ENCODE data around the gene NRAP.

The NRAP gene

DNA sequence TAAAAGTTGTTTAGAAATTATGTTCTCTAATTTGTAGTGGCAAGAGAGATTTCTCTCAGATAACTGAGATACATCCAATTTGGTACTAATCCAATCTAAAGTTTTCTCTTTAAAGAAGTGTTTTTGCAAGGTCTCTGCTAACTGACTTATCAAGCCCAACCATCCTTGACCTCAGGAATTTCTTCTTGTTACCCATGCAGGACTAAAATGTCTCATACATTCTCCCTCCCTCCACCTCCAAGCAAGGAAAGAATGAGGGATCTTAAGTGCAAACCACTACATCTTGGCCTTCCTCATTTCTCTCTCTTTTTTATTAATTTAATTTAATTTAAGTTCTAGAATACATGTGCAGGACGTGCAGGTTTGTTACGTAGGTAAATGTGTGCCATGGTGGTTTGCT lies 12.8 kb downstream of the NRAP start:
- Histone ChIP-seq H2BK5ac (ENCODE audit: low read depth, low read length, poor library complexity, severe bottlenecking) (no peak overlapping the region), H4K8ac (ENCODE audit: low read length) (no peak overlapping the region), H3K79me1 (replicated peaks; ENCODE audit: low read length, poor library complexity, severe bottlenecking) (no peaks in the 10 kb centered on the region), H3K27ac (ENCODE audit: low read length, poor library complexity, severe bottlenecking) (no peak overlapping the region), H3K14ac (ENCODE audit: low read length in 2 of 2) (no peak overlapping the region), H3K9me3 (ENCODE audit: control insufficient read depth, low read length) (no peaks in the 10 kb centered on the region), H2AFZ (ENCODE audit: low read depth, low read length) (no peak overlapping the region), H3K4ac (ENCODE audit: low read depth in 1 of 2, low read length in 2 of 2) (no peak overlapping the region), H3K9ac (ENCODE audit: low read length) (no peak overlapping the region), H2BK12ac (ENCODE audit: low read length in 2 of 2) (no peak overlapping the region), H3K23ac (ENCODE audit: low read length in 2 of 2) (no peak overlapping the region), H2AK5ac (ENCODE audit: low read length, severe bottlenecking) (no peak overlapping the region), H3K36me3 (ENCODE audit: control insufficient read depth in 1 of 2, insufficient read depth in 2 of 2, low read depth in 1 of 2, low read length in 2 of 2) (no peaks in the 10 kb centered on the region), H2BK120ac (ENCODE audit: low read depth, low read length) (no peak overlapping the region), H2BK15ac (ENCODE audit: low read depth, poor library complexity, severe bottlenecking) (no peak overlapping the region), H3K27me3 (ENCODE audit: control insufficient read depth in 1 of 2, insufficient read depth in 1 of 2, low read length in 2 of 2) (peaks cover 4 to 8% of the 10 kb centered on the region in 2 experiments), H3K18ac (ENCODE audit: low read depth in 1 of 2, low read length in 2 of 2) (no peak overlapping the region), H3K4me1 (ENCODE audit: control insufficient read depth, insufficient read depth, low read depth, low read length) (no peaks in the 10 kb centered on the region), H4K91ac (ENCODE audit: low read length) (no peak overlapping the region), H3K4me2 (ENCODE audit: low read length, poor library complexity, severe bottlenecking) (no peak overlapping the region), H3K4me3 (ENCODE audit: insufficient read depth in 1 of 2, low read depth in 1 of 2, low read length in 2 of 2) (no peak overlapping the region)
- DNase-seq, result no peak
- 100% methylated on average over 2 of the region's 2 CpGs for WGBS

- no peak overlapping the region for H3K9ac ChIP-seq (ENCODE audit: low read length)
- no peak overlapping the region for H3K14ac ChIP-seq (ENCODE audit: low read length in 2 of 2)
- peaks cover 4 to 8% of the 10 kb centered on the region in 2 experiments for H3K27me3 ChIP-seq (ENCODE audit: control insufficient read depth in 1 of 2, insufficient read depth in 1 of 2, low read length in 2 of 2)
- no peak overlapping the region for H2BK15ac ChIP-seq (ENCODE audit: low read depth, poor library complexity, severe bottlenecking)
- no peak overlapping the region for H3K18ac ChIP-seq (ENCODE audit: low read depth in 1 of 2, low read length in 2 of 2)
- no peak overlapping the region for H2AK5ac ChIP-seq (ENCODE audit: low read length, severe bottlenecking)
- H4K91ac ChIP-seq (ENCODE audit: low read length), result no peak overlapping the region
- H3K36me3 ChIP-seq (ENCODE audit: control insufficient read depth in 1 of 2, insufficient read depth in 2 of 2, low read depth in 1 of 2, low read length in 2 of 2), result no peaks in the 10 kb centered on the region
- no peak overlapping the region for H2BK12ac ChIP-seq (ENCODE audit: low read length in 2 of 2)
- no peak overlapping the region for H3K4me2 ChIP-seq (ENCODE audit: low read length, poor library complexity, severe bottlenecking)
- no peak overlapping the region for H3K27ac ChIP-seq (ENCODE audit: low read length, poor library complexity, severe bottlenecking)
- H4K8ac ChIP-seq (ENCODE audit: low read length), result no peak overlapping the region
- H2BK120ac ChIP-seq (ENCODE audit: low read depth, low read length), result no peak overlapping the region
- H3K9me3 ChIP-seq (ENCODE audit: control insufficient read depth, low read length), result no peaks in the 10 kb centered on the region
- no peaks in the 10 kb centered on the region for H3K79me1 ChIP-seq (replicated peaks; ENCODE audit: low read length, poor library complexity, severe bottlenecking)
- H2BK5ac ChIP-seq (ENCODE audit: low read depth, low read length, poor library complexity, severe bottlenecking), result no peak overlapping the region
- 95% methylated on average over 2 of the region's 2 CpGs for WGBS
- H3K4me1 ChIP-seq (ENCODE audit: control insufficient read depth, insufficient read depth, low read depth, low read length), result no peaks in the 10 kb centered on the region
- no peak overlapping the region for H3K4ac ChIP-seq (ENCODE audit: low read depth in 1 of 2, low read length in 2 of 2)
- no peak overlapping the region for H2AFZ ChIP-seq (ENCODE audit: low read depth, low read length)
- no peak overlapping the region for H3K23ac ChIP-seq (ENCODE audit: low read length in 2 of 2)
- no peak for DNase-seq
- H3K4me3 ChIP-seq (ENCODE audit: insufficient read depth in 1 of 2, low read depth in 1 of 2, low read length in 2 of 2), result no peak overlapping the region
These were observed 13.7 kb downstream of the NRAP start for GRCh38 chr10:113650172-113650571.

DNA sequence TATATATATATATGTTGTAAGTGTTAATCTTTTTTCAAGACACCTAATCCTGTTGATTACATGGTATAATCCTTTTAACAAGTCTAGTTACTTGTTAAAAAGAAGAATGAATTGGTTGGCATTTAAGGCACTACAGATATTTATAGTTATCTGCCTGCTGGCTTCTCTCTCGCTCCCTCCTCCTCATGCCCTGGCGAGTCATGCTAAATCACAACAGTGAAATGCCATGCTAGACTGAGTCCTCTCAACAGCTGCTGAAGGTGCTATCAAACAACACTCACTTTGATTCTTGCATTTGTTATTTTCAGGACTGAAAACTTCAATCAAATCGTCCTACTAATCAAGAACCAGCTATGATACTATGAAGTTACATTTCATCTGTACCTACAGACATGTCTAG lies 15.4 kb downstream of the NRAP start:
- Histone ChIP-seq H3K9ac (ENCODE audit: low read length) (no peak overlapping the region), H3K18ac (ENCODE audit: low read depth in 1 of 2, low read length in 2 of 2) (no peak overlapping the region), H3K4me1 (ENCODE audit: control insufficient read depth, insufficient read depth, low read depth, low read length) (no peaks in the 10 kb centered on the region), H3K14ac (ENCODE audit: low read length in 2 of 2) (no peak overlapping the region), H3K27ac (ENCODE audit: low read length, poor library complexity, severe bottlenecking) (no peak overlapping the region), H2BK120ac (ENCODE audit: low read depth, low read length) (no peak overlapping the region), H2BK12ac (ENCODE audit: low read length in 2 of 2) (no peak overlapping the region), H3K4ac (ENCODE audit: low read depth in 1 of 2, low read length in 2 of 2) (no peak overlapping the region), H3K4me2 (ENCODE audit: low read length, poor library complexity, severe bottlenecking) (no peak overlapping the region), H2AK5ac (ENCODE audit: low read length, severe bottlenecking) (no peak overlapping the region), H2AFZ (ENCODE audit: low read depth, low read length) (no peak overlapping the region), H3K9me3 (ENCODE audit: control insufficient read depth, low read length) (no peaks in the 10 kb centered on the region), H4K8ac (ENCODE audit: low read length) (no peak overlapping the region), H3K27me3 (ENCODE audit: control insufficient read depth in 1 of 2, insufficient read depth in 1 of 2, low read length in 2 of 2) (peaks cover 0 to 2% of the 10 kb centered on the region in 2 experiments), H2BK15ac (ENCODE audit: low read depth, poor library complexity, severe bottlenecking) (no peak overlapping the region), H2BK5ac (ENCODE audit: low read depth, low read length, poor library complexity, severe bottlenecking) (no peak overlapping the region), H3K36me3 (ENCODE audit: control insufficient read depth in 1 of 2, insufficient read depth in 2 of 2, low read depth in 1 of 2, low read length in 2 of 2) (no peaks in the 10 kb centered on the region), H3K23ac (ENCODE audit: low read length in 2 of 2) (no peak overlapping the region), H4K91ac (ENCODE audit: low read length) (no peak overlapping the region), H3K79me1 (replicated peaks; ENCODE audit: low read length, poor library complexity, severe bottlenecking) (no peaks in the 10 kb centered on the region), H3K4me3 (ENCODE audit: insufficient read depth in 1 of 2, low read depth in 1 of 2, low read length in 2 of 2) (no peak overlapping the region)
- 84% methylated on average over 3 of the region's 3 CpGs for WGBS
- no peak for DNase-seq

- Histone ChIP-seq H2BK15ac (ENCODE audit: low read depth, poor library complexity, severe bottlenecking) (no peak overlapping the region), H3K9me3 (ENCODE audit: control insufficient read depth, low read length) (no peaks in the 10 kb centered on the region), H3K27me3 (ENCODE audit: control insufficient read depth in 1 of 2, insufficient read depth in 1 of 2, low read length in 2 of 2) (no peaks in the 10 kb centered on the region), H4K8ac (ENCODE audit: low read length) (no peak overlapping the region), H3K14ac (ENCODE audit: low read length in 2 of 2) (no peak overlapping the region), H3K9ac (ENCODE audit: low read length) (no peak overlapping the region), H2BK12ac (ENCODE audit: low read length in 2 of 2) (no peak overlapping the region), H3K4me2 (ENCODE audit: low read length, poor library complexity, severe bottlenecking) (no peak overlapping the region), H3K27ac (ENCODE audit: low read length, poor library complexity, severe bottlenecking) (no peak overlapping the region), H3K23ac (ENCODE audit: low read length in 2 of 2) (no peak overlapping the region), H3K18ac (ENCODE audit: low read depth in 1 of 2, low read length in 2 of 2) (no peak overlapping the region), H2BK5ac (ENCODE audit: low read depth, low read length, poor library complexity, severe bottlenecking) (no peak overlapping the region), H3K79me1 (replicated peaks; ENCODE audit: low read length, poor library complexity, severe bottlenecking) (no peaks in the 10 kb centered on the region), H2BK120ac (ENCODE audit: low read depth, low read length) (no peak overlapping the region), H2AK5ac (ENCODE audit: low read length, severe bottlenecking) (no peak overlapping the region), H3K4me1 (ENCODE audit: control insufficient read depth, insufficient read depth, low read depth, low read length) (no peaks in the 10 kb centered on the region), H4K91ac (ENCODE audit: low read length) (no peak overlapping the region), H3K4me3 (ENCODE audit: insufficient read depth in 1 of 2, low read depth in 1 of 2, low read length in 2 of 2) (no peak overlapping the region), H2AFZ (ENCODE audit: low read depth, low read length) (no peak overlapping the region), H3K36me3 (ENCODE audit: control insufficient read depth in 1 of 2, insufficient read depth in 2 of 2, low read depth in 1 of 2, low read length in 2 of 2) (no peaks in the 10 kb centered on the region), H3K4ac (ENCODE audit: low read depth in 1 of 2, low read length in 2 of 2) (no peak overlapping the region)
- WGBS, result 83% methylated on average over 3 of the region's 3 CpGs
- no peak for DNase-seq
These were observed 16.0 kb downstream of the NRAP start for GRCh38 chr10:113647812-113648211.
